GM20000 (cell line): Measurements from ENCODE around the gene CACNB4.

Experiments used
- DNase-seq: peaks from one replicate; pipeline ENCODE4 v3.0.0; 2012; ENCODE audit warnings: low spot score
- CTCF ChIP-seq: IDR thresholded peaks from 2 replicates; pipeline ENCODE4 v1.5.1; 2012; ENCODE audit warnings: mild to moderate bottlenecking, control low read depth; ENCODE audit errors: extremely low read depth, missing control alignments

Gene CACNB4

GRCh38 chr2:151991010-151991409 is 107.8 kb downstream of the CACNB4 start:
- no peak for TF ChIP-seq CTCF
- DNase-seq = no peak

GRCh38 chr2:151989378-151989777 is 109.5 kb downstream of the CACNB4 start:
- no peak for TF ChIP-seq CTCF
- DNase-seq = no peak

- no peak for DNase-seq
- TF ChIP-seq CTCF = no peak
These were observed 111.4 kb downstream of the CACNB4 start for GRCh38 chr2:151987484-151987883.

- DNase-seq = no peak
- TF ChIP-seq CTCF = no peak
These were observed 114.3 kb downstream of the CACNB4 start for GRCh38 chr2:151984424-151985083.

DNA sequence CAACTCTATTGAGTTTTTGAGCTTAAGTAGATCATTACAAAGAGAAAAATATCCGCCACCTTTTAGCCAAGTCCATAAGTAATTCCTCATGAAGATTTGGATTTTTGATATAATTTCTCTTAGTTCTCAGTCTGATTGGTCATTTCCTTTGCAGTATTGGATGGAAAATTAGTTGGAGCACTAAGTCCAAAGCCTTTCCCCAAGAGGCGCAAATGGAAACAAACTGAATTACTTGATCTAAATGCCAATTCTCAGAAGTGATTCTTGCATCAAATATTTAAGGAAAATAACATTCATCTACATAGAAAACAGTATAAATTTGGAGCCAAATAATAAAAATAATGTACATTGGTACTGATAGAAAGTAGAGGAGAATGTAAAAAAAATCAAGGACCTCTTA is 115.6 kb downstream of the CACNB4 start:
- no peak for DNase-seq
- TF ChIP-seq CTCF = no peak

DNA sequence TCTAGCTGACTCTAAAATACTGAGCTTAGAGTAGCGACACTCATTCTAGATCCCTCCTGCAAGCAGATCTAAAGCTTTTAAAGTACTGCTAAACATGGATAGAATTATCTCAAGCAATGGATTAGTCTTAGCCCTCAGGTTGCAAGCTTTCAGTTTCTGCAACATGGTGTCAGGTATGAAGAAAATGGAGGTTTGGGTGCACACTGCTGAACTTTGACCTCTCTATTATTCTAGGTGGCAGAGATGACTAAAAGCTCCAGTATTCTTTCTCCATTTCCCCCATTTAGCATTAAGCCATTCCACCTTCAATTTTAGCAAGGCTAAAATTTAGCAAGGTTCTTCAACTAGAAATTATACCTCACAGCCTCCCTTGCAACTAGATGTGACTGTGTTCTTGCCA is 117.0 kb downstream of the CACNB4 start:
- DNase-seq = no peak
- no peak for TF ChIP-seq CTCF

DNA sequence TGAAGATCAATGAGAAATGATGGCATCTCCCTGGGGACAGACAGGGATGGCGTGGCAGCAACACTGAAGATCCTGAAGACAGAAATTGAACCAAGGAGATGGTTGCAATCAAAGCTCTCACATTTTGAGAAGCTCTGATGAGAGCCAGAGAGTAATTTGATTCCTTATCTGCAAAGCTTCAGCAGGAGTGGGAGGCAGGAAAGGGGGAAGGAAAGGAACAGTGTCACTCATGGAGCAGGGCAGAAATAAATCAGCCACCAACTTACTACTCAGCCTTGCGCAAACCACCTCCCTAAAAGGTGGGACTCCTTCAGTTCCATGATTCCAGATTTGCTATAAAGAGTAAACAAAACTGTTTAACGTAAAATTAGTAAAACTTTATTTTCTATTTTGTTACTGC is 119.2 kb downstream of the CACNB4 start:
- TF ChIP-seq CTCF = no peak
- no peak for DNase-seq
